Measurements from ENCODE around the gene DLGAP4. TPM values are rescaled to one million over a fixed set of nuclear protein-coding genes. Genes with fewer than 3 reads are reported as not detected.

The DLGAP4 gene
- total RNA-seq, 4 donors from 2014 or later: 18.8 to 46.7 (median 45.0) TPM

- Histone ChIP-seq H3K27ac (no peak overlapping the region), H3K36me3 (no peaks in the 10 kb centered on the region), H3K4me3 (no peak overlapping the region), H3K9me3 (no peaks in the 10 kb centered on the region), H3K27me3 (peaks cover 0 to 8% (median 0%) of the 10 kb centered on the region in 3 donors), H3K4me1 (no peaks in the 10 kb centered on the region)
- intact Hi-C loops (cut with DNase I; ENCODE audit: low total_unique reads): loop anchor here (1.0 to 2.0 kb wide), 3 partner anchors 225 to 447 kb away; no protein-coding TSS in a partner anchor
- peak in 1 of 2 donors; percentile 6 for ATAC-seq
- TF ChIP-seq CTCF (IDR thresholded peaks at IDR 0.05 in 4 of 5, conservative IDR thresholded peaks at IDR 0.05 in 1 of 5): peak in 1 of 5 experiments; percentile 16
- TF ChIP-seq POLR2A (IDR thresholded peaks at IDR 0.05): no peak
- in situ Hi-C loops (cut with MboI; ENCODE audit: low sequenced_read_pairs in 4 of 4): loop anchor here (5.0 to 25.0 kb wide), 4 partner anchors 227 to 452 kb away; no protein-coding TSS in a partner anchor
- DNase-seq: no peak
Measured at GRCh38 chr20:36439731-36440072, 133.6 kb downstream of the DLGAP4 start.

GRCh38 chr20:36440370-36441026 lies 134.4 kb downstream of the DLGAP4 start:
- Histone ChIP-seq H3K36me3 (no peaks in the 10 kb centered on the region), H3K4me3 (no peak overlapping the region), H3K4me1 (no peaks in the 10 kb centered on the region), H3K27ac (no peak overlapping the region), H3K27me3 (peaks cover 0 to 8% (median 0%) of the 10 kb centered on the region in 3 donors), H3K9me3 (no peaks in the 10 kb centered on the region)
- DNase-seq (no peak), ATAC-seq (no peak)
- TF ChIP-seq CTCF (IDR thresholded peaks at IDR 0.05 in 4 of 5, conservative IDR thresholded peaks at IDR 0.05 in 1 of 5) (no peak), POLR2A (IDR thresholded peaks at IDR 0.05) (no peak)
- in situ Hi-C loops (cut with MboI; ENCODE audit: low sequenced_read_pairs in 4 of 4) (loop anchor here in 2 of 4 donors (5.0 to 25.0 kb wide), 3 partner anchors 236 to 453 kb away; no protein-coding TSS in a partner anchor), intact Hi-C loops (cut with DNase I; ENCODE audit: low total_unique reads) (no loop called here)

- Histone ChIP-seq H3K27me3 (peaks cover 0 to 6% (median 0%) of the 10 kb centered on the region in 3 donors), H3K27ac (no peak overlapping the region), H3K36me3 (no peaks in the 10 kb centered on the region), H3K4me1 (no peaks in the 10 kb centered on the region), H3K9me3 (no peaks in the 10 kb centered on the region), H3K4me3 (no peak overlapping the region)
- TF ChIP-seq POLR2A (IDR thresholded peaks at IDR 0.05): no peak
- TF ChIP-seq CTCF (IDR thresholded peaks at IDR 0.05 in 4 of 5, conservative IDR thresholded peaks at IDR 0.05 in 1 of 5): no peak
- in situ Hi-C loops (cut with MboI; ENCODE audit: low sequenced_read_pairs in 4 of 4): loop anchor here in 2 of 4 donors (5.0 to 25.0 kb wide), 3 partner anchors 236 to 454 kb away; no protein-coding TSS in a partner anchor
- DNase-seq: no peak
- intact Hi-C loops (cut with DNase I; ENCODE audit: low total_unique reads): no loop called here
- ATAC-seq: no peak
Measured at GRCh38 chr20:36441027-36441414, 134.9 kb downstream of the DLGAP4 start.

- TF ChIP-seq CTCF (IDR thresholded peaks at IDR 0.05 in 4 of 5, conservative IDR thresholded peaks at IDR 0.05 in 1 of 5) (no peak), POLR2A (IDR thresholded peaks at IDR 0.05) (no peak)
- no peak overlapping the region for H3K4me3 ChIP-seq
- no peaks in the 10 kb centered on the region for H3K9me3 ChIP-seq
- intact Hi-C loops (cut with DNase I; ENCODE audit: low total_unique reads): no loop called here
- in situ Hi-C loops (cut with MboI; ENCODE audit: low sequenced_read_pairs in 4 of 4): loop anchor here in 2 of 4 donors (5.0 to 25.0 kb wide), 3 partner anchors 237 to 454 kb away; no protein-coding TSS in a partner anchor
- no peak overlapping the region for H3K27ac ChIP-seq
- no peaks in the 10 kb centered on the region for H3K36me3 ChIP-seq
- no peaks in the 10 kb centered on the region for H3K4me1 ChIP-seq
- ATAC-seq: no peak
- H3K27me3 ChIP-seq: peaks cover 0 to 2% (median 0%) of the 10 kb centered on the region in 3 donors
- DNase-seq: no peak
Measured at GRCh38 chr20:36441416-36441815, 135.3 kb downstream of the DLGAP4 start.

All from gastrocnemius medialis (tissue), 4 donors.